Stomach (tissue), 4 donors: ENCODE data around the gene ZNF436.

ENCODE experiments used
- CTCF ChIP-seq, 7 experiments: fragments of 450-650 bp in 4 of 7; fragments of 200-600 bp in 3 of 7; sonication (generic) in 3 of 7; IDR thresholded peaks; one replicate each; pipeline ENCODE4 v1.5.1; 2016 to 2019; ENCODE audit warnings: antibody characterized with exemption in 7 of 7, control low read depth in 2 of 7, mild to moderate bottlenecking in 1 of 7
- POLR2A ChIP-seq, 4 donors: fragments of 450-650 bp; IDR thresholded peaks; one replicate each; pipeline ENCODE4 v1.6.1; 2016; ENCODE audit warnings: antibody characterized with exemption in 4 of 4, control low read depth in 2 of 4, mild to moderate bottlenecking in 1 of 4, moderate library complexity in 1 of 4
- POLR2AphosphoS5 ChIP-seq, 3 donors: sonication (generic); formaldehyde crosslinking; IDR thresholded peaks; one replicate each; pipeline ENCODE4 v1.6.1; 2016; ENCODE audit warnings: antibody characterized with exemption in 3 of 3

GRCh38 chr1:23397908-23398307 is 28.3 kb upstream of the ZNF436 start:
- TF ChIP-seq POLR2AphosphoS5 (IDR thresholded peaks at IDR 0.05) (no peak), CTCF (IDR thresholded peaks at IDR 0.05) (no peak), POLR2A (IDR thresholded peaks at IDR 0.05) (no peak)
